MM.1S (cell line): ENCODE results near the gene CCDC73.

ENCODE experiments used
- DNase-seq: peaks from one replicate; pipeline ENCODE4 v3.0.0-alpha.2; 2015
- H2AFZ ChIP-seq: fragments of 300-600 bp; sonication (generic); 2 replicates; pipeline ENCODE4 v1.6.0; 2016; ENCODE audit warnings: antibody characterized with exemption, low read length
- H3F3A ChIP-seq: fragments of 300-600 bp; sonication (generic); 2 replicates; pipeline ENCODE4 v1.6.1; 2016; ENCODE audit warnings: mild to moderate bottlenecking, antibody characterized with exemption, low read length, moderate library complexity, mixed read lengths; ENCODE audit not compliant: insufficient read depth
- H3K27ac ChIP-seq: fragments of 300-600 bp; sonication (generic); 2 replicates; pipeline ENCODE4 v1.5.1; 2016; ENCODE audit warnings: mild to moderate bottlenecking, low read length
- H3K27me3 ChIP-seq: fragments of 300-600 bp; sonication (generic); replicated peaks from 2 replicates; pipeline ENCODE4 v1.6.0; 2016; ENCODE audit warnings: low read length; ENCODE audit not compliant: insufficient read depth
- H3K36me3 ChIP-seq: fragments of 300-600 bp; sonication (generic); replicated peaks from 2 replicates; pipeline ENCODE4 v1.6.1; 2016; ENCODE audit warnings: mild to moderate bottlenecking, low read length, mixed read lengths; ENCODE audit not compliant: insufficient read depth
- H3K4me1 ChIP-seq: fragments of 300-600 bp; sonication (generic); 2 replicates; pipeline ENCODE4 v1.6.1; 2016; ENCODE audit warnings: low read length, mixed read lengths
- H3K4me2 ChIP-seq: fragments of 300-600 bp; sonication (generic); 2 replicates; pipeline ENCODE4 v1.6.0; 2016; ENCODE audit warnings: low read depth, low read length
- H3K4me3 ChIP-seq: fragments of 300-600 bp; sonication (generic); 2 replicates; pipeline ENCODE4 v1.5.1; 2016; ENCODE audit warnings: low read length, mixed read lengths
- H3K79me2 ChIP-seq: fragments of 300-600 bp; sonication (generic); 2 replicates; pipeline ENCODE4 v1.6.1; 2016; ENCODE audit warnings: mixed run types, low read length, mixed read lengths
- H3K9ac ChIP-seq: fragments of 300-600 bp; sonication (generic); 2 replicates; pipeline ENCODE4 v1.6.1; 2016; ENCODE audit warnings: low read length, mixed read lengths
- H3K9me2 ChIP-seq: fragments of 300-600 bp; sonication (generic); replicated peaks from 2 replicates; pipeline ENCODE4 v1.6.1; 2016; ENCODE audit warnings: mild to moderate bottlenecking, low read length, mixed read lengths; ENCODE audit not compliant: insufficient read depth
- H3K9me3 ChIP-seq: fragments of 300-600 bp; sonication (generic); replicated peaks from 2 replicates; pipeline ENCODE4 v1.6.1; 2016; ENCODE audit warnings: mild to moderate bottlenecking, low read length, mixed read lengths; ENCODE audit not compliant: insufficient read depth
- H4K20me1 ChIP-seq: fragments of 300-600 bp; sonication (generic); 2 replicates; pipeline ENCODE4 v1.6.1; 2016; ENCODE audit warnings: mild to moderate bottlenecking, low read length, moderate library complexity, mixed read lengths; ENCODE audit not compliant: insufficient read depth
- EZH2 ChIP-seq: fragments of 300-600 bp; sonication (generic); optimal IDR thresholded peaks from 2 replicates; pipeline ENCODE3; 2017; ENCODE audit warnings: low read depth, mild to moderate bottlenecking, antibody characterized with exemption, low read length, mixed read lengths
- EZH2phosphoT487 ChIP-seq: fragments of 300-600 bp; sonication (generic); IDR thresholded peaks from 2 replicates; pipeline ENCODE4 v1.6.1; 2018; ENCODE audit warnings: antibody characterized with exemption, low read length
- TF ChIP-seq, protein P1 (sequence below): fragments of 300-600 bp; sonication (generic); IDR thresholded peaks from 2 replicates; pipeline ENCODE4 v1.5.1; 2016; ENCODE audit warnings: antibody characterized with exemption, low read length, mixed read lengths

Gene CCDC73

GRCh38 chr11:32829680-32830412 lies 35.4 kb upstream of the CCDC73 start, which contains the start of gene PRRG4:
TSS of gene PRRG4 (plus strand) at chr11:32829927. CDS start at chr11:32830530, 603 bp downstream.
- Histone ChIP-seq H3K4me3 (peak within 1 kb of the TSS; percentile 93), H4K20me1 (no peaks in the 10 kb centered on the region), H3K36me3 (no peaks in the 10 kb centered on the region), H3F3A (peaks cover 22% of the 10 kb centered on the region), H3K9ac (peak within 1 kb of the TSS; percentile 95), H3K27me3 (no peaks in the 10 kb centered on the region), H3K9me2 (no peaks in the 10 kb centered on the region), H2AFZ (peak within 1 kb of the TSS; percentile 96), H3K27ac (peak within 1 kb of the TSS; percentile 93), H3K4me1 (peaks cover 8% of the 10 kb centered on the region; the same call in 1 of the 2 replicates), H3K9me3 (no peaks in the 10 kb centered on the region), H3K4me2 (peak within 1 kb of the TSS; percentile 86), H3K79me2 (peaks cover 7% of the 10 kb centered on the region; the same call in 1 of the 2 replicates)
- peak; percentile 86 for DNase-seq
- TF ChIP-seq EZH2phosphoT487, result no peak
- TF ChIP-seq EZH2, result no peak
- TF ChIP-seq, protein P1, sequence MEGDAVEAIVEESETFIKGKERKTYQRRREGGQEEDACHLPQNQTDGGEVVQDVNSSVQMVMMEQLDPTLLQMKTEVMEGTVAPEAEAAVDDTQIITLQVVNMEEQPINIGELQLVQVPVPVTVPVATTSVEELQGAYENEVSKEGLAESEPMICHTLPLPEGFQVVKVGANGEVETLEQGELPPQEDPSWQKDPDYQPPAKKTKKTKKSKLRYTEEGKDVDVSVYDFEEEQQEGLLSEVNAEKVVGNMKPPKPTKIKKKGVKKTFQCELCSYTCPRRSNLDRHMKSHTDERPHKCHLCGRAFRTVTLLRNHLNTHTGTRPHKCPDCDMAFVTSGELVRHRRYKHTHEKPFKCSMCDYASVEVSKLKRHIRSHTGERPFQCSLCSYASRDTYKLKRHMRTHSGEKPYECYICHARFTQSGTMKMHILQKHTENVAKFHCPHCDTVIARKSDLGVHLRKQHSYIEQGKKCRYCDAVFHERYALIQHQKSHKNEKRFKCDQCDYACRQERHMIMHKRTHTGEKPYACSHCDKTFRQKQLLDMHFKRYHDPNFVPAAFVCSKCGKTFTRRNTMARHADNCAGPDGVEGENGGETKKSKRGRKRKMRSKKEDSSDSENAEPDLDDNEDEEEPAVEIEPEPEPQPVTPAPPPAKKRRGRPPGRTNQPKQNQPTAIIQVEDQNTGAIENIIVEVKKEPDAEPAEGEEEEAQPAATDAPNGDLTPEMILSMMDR, result no peak

DNA sequence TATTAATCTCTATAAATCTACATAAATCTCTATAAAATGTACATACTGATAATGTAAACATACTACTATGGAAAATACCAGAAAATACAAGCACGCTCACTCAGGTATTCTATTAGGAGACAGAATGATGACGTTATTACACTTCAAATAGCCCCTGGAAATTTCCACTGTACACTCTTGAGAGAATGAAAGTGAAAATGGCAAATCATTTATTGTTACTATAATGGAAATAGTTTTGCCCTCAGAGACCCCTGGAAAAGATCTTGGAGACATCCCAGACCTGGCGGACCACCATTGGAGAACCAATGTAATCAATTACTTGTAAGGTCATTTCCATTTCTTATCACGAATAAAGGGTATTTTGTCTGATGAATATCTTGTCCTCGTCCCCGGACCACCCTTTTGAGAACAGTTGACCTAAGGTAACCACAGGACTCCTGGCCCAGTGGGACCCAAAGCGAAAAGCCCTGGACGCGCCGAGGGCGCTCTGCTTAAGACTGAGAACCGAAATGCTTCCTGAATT lies 34.8 kb upstream of the CCDC73 start:
- Histone ChIP-seq H3K27me3 (no peaks in the 10 kb centered on the region), H3K4me2 (peak overlapping the region; percentile 86), H3K4me1 (peaks cover 8% of the 10 kb centered on the region; the same call in 1 of the 2 replicates), H3K9ac (peak overlapping the region; percentile 95), H3K27ac (peak overlapping the region; percentile 93), H3K9me2 (no peaks in the 10 kb centered on the region), H3K36me3 (no peaks in the 10 kb centered on the region), H4K20me1 (no peaks in the 10 kb centered on the region), H3K9me3 (no peaks in the 10 kb centered on the region), H3K4me3 (peak overlapping the region; percentile 93), H2AFZ (peak overlapping the region; percentile 96), H3F3A (peaks cover 22% of the 10 kb centered on the region), H3K79me2 (peaks cover 7% of the 10 kb centered on the region; the same call in 1 of the 2 replicates)
- TF ChIP-seq EZH2 (no peak), EZH2phosphoT487 (no peak)
- TF ChIP-seq, protein P1, result no peak
- DNase-seq, result peak; percentile 82

DNA sequence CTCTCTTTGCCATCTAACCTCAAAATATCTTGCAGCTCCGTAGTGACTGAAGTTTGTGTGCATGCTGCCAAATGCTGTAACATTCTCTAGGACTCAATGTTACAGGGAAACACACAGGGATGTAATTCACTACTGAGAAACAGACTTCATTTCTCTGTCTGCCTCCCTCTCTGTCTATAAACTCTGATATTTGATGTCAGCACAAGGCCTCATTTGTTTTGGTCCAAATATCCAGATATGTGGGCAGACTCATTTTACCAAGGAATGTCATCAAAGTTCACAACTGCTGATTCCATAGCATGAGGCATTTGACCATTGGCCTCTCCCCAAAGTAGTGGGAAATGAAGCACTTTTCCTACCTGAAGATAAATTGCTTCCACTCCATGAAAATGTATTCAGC lies 32.8 kb upstream of the CCDC73 start:
- no peaks in the 10 kb centered on the region for H3K9me3 ChIP-seq
- H3K9ac ChIP-seq, result no peak overlapping the region
- H3F3A ChIP-seq, result peaks cover 24% of the 10 kb centered on the region
- H2AFZ ChIP-seq, result no peak overlapping the region
- H3K36me3 ChIP-seq, result no peaks in the 10 kb centered on the region
- H3K9me2 ChIP-seq, result no peaks in the 10 kb centered on the region
- no peak overlapping the region for H3K4me2 ChIP-seq
- DNase-seq, result no peak
- no peak overlapping the region for H3K4me3 ChIP-seq
- TF ChIP-seq, protein P1, result no peak
- TF ChIP-seq EZH2 (no peak), EZH2phosphoT487 (no peak)
- H3K27ac ChIP-seq, result no peak overlapping the region
- H4K20me1 ChIP-seq, result no peaks in the 10 kb centered on the region
- H3K4me1 ChIP-seq, result peaks cover 10% of the 10 kb centered on the region
- peaks cover 7% of the 10 kb centered on the region; the same call in 1 of the 2 replicates for H3K79me2 ChIP-seq
- no peaks in the 10 kb centered on the region for H3K27me3 ChIP-seq
